Measurements from ENCODE around the gene CD52.
"Not testable (repeated sequence)": the region's sequence is repeated elsewhere in the genome, so short reads cannot be mapped to it uniquely, and the experiment has no call there.

GRCh38 chr1:26292735-26293134 lies 25.0 kb upstream of the CD52 start:
- TF ChIP-seq, protein P1, sequence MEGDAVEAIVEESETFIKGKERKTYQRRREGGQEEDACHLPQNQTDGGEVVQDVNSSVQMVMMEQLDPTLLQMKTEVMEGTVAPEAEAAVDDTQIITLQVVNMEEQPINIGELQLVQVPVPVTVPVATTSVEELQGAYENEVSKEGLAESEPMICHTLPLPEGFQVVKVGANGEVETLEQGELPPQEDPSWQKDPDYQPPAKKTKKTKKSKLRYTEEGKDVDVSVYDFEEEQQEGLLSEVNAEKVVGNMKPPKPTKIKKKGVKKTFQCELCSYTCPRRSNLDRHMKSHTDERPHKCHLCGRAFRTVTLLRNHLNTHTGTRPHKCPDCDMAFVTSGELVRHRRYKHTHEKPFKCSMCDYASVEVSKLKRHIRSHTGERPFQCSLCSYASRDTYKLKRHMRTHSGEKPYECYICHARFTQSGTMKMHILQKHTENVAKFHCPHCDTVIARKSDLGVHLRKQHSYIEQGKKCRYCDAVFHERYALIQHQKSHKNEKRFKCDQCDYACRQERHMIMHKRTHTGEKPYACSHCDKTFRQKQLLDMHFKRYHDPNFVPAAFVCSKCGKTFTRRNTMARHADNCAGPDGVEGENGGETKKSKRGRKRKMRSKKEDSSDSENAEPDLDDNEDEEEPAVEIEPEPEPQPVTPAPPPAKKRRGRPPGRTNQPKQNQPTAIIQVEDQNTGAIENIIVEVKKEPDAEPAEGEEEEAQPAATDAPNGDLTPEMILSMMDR (conservative IDR thresholded peaks at IDR 0.05): not testable (repeated sequence)
- not testable (repeated sequence) for TF ChIP-seq EZH2 (IDR thresholded peaks at IDR 0.05; ENCODE audit: low read depth)

All from PC-9 (cell line).